GM12872 (cell line): Measurements from ENCODE around the gene LY6G6D.

Experiments used
- CTCF ChIP-seq: IDR thresholded peaks from 3 replicates; pipeline ENCODE4 v1.5.1; 2011; ENCODE audit warnings: low read depth, mild to moderate bottlenecking, low read length, moderate library complexity; ENCODE audit not compliant: insufficient read depth

LY6G6D gene

GRCh38 chr6:31742894-31743293 is 27.7 kb downstream of the LY6G6D start:
- TF ChIP-seq CTCF, result no peak

GRCh38 chr6:31744422-31744821 is 29.3 kb downstream of the LY6G6D start:
- no peak for TF ChIP-seq CTCF

GRCh38 chr6:31749301-31750036 is 34.3 kb downstream of the LY6G6D start:
- no peak for TF ChIP-seq CTCF

- TF ChIP-seq CTCF, result no peak
These were observed 35.4 kb downstream of the LY6G6D start for GRCh38 chr6:31750411-31751022.

- TF ChIP-seq CTCF, result no peak
These were observed 37.7 kb downstream of the LY6G6D start for GRCh38 chr6:31752739-31753319.

- no peak for TF ChIP-seq CTCF
These were observed 43.1 kb downstream of the LY6G6D start for GRCh38 chr6:31758281-31758680.

GRCh38 chr6:31760790-31761189 is 45.6 kb downstream of the LY6G6D start:
- TF ChIP-seq CTCF, result no peak
